Activated CD8-positive, alpha-beta T cell treated with anti-CD3 and anti-CD28 coated beads for 36 hours (primary cell): ENCODE measurements around the gene PDCD5. TPM values are rescaled to one million over a fixed set of nuclear protein-coding genes. Genes with fewer than 3 reads are reported as not detected.

Experiments
- ATAC-seq: fragments of 200-7000 bp; cut with Tn5 transposase; one replicate; pipeline ENCODE4 v1.10.0; 2021; ENCODE audit warnings: mild to moderate bottlenecking, moderate library complexity
- CTCF ChIA-PET: fragments of 350-600 bp; sonication (Branson Sonifier 250); formaldehyde crosslinking; loops from one replicate; lab custom pipeline; 2021; ENCODE audit warnings: antibody characterized with exemption; lab: Charles Lee
- POLR2A ChIA-PET: fragments of 350-600 bp; sonication (Branson Sonifier 250); formaldehyde crosslinking; loops from one replicate; lab custom pipeline; 2021; ENCODE audit warnings: antibody characterized with exemption; lab: Charles Lee
- DNase-seq: peaks from one replicate; pipeline ENCODE4 v3.0.0-alpha.2; 2020
- H3K27ac Mint-ChIP-seq: one replicate; pipeline ENCODE4 v1.8.0; 2021; ENCODE audit warnings: mild to moderate bottlenecking, mixed read lengths
- H3K27me3 Mint-ChIP-seq: one replicate; pipeline ENCODE4 v1.8.0; 2021; ENCODE audit warnings: mixed read lengths
- H3K36me3 Mint-ChIP-seq: one replicate; pipeline ENCODE4 v1.8.0; 2021; ENCODE audit warnings: low read depth, mixed read lengths
- H3K4me1 Mint-ChIP-seq: one replicate; pipeline ENCODE4 v1.8.0; 2021; ENCODE audit warnings: low read depth, mixed read lengths
- H3K4me3 Mint-ChIP-seq: one replicate; pipeline ENCODE4 v1.8.0; 2021; ENCODE audit warnings: mild to moderate bottlenecking, moderate library complexity, mixed read lengths
- H3K9me3 Mint-ChIP-seq: one replicate; pipeline ENCODE4 v1.8.0; 2021; ENCODE audit warnings: mixed read lengths
- intact Hi-C: fragments of 100-400 bp; cut with micrococcal nuclease; formaldehyde crosslinking; loops from one replicate; pipeline ENCODE4 v1.10.0; 2022
- total RNA-seq, 2 experiments: library from RNA; stranded (reverse); gene quantifications; one replicate each; pipeline ENCODE4 v1.2.3, GENCODE V29; 2021
- TF ChIP-seq, protein P1 (sequence below): fragments of 200-600 bp; IDR thresholded peaks from one replicate; pipeline ENCODE4 v1.8.0; 2022; ENCODE audit warnings: antibody characterized with exemption, mild to moderate bottlenecking

Gene PDCD5
- total RNA-seq, 2 experiments from 2014 or later: 221 to 222 TPM

DNA sequence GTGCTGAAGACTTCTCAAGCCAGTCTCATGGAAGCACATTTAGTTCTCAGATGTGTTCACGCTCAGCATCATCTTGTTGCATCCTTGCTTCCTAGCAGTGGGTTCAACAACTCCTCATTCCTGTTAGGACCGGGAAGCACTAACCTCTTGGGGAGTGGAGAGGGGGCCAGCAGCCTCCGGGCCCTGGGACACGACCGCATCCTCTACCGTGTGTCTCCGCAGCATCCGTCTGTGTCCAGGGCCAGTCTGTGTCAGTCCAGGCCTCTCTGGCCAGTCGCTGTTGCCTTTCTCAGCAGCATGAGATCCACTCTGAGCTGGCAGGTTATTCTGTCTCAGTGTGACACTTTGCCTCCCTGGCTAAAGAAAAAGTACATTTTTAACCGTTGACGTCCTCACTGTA is 17.0 kb downstream of the PDCD5 start:
- POLR2A ChIA-PET: no interaction called here
- TF ChIP-seq, protein P1, sequence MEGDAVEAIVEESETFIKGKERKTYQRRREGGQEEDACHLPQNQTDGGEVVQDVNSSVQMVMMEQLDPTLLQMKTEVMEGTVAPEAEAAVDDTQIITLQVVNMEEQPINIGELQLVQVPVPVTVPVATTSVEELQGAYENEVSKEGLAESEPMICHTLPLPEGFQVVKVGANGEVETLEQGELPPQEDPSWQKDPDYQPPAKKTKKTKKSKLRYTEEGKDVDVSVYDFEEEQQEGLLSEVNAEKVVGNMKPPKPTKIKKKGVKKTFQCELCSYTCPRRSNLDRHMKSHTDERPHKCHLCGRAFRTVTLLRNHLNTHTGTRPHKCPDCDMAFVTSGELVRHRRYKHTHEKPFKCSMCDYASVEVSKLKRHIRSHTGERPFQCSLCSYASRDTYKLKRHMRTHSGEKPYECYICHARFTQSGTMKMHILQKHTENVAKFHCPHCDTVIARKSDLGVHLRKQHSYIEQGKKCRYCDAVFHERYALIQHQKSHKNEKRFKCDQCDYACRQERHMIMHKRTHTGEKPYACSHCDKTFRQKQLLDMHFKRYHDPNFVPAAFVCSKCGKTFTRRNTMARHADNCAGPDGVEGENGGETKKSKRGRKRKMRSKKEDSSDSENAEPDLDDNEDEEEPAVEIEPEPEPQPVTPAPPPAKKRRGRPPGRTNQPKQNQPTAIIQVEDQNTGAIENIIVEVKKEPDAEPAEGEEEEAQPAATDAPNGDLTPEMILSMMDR: no peak
- H3K4me3 Mint-ChIP-seq: no peak overlapping the region
- intact Hi-C loops: no loop called here
- H3K4me1 Mint-ChIP-seq: peaks cover 13% of the 10 kb centered on the region
- CTCF ChIA-PET: interaction anchor here (1.5 kb wide), 1 partner anchor 41 kb away, joined by 4 read pairs; no protein-coding TSS in a partner anchor
- no peak for ATAC-seq
- H3K36me3 Mint-ChIP-seq: peaks cover 35% of the 10 kb centered on the region
- H3K27me3 Mint-ChIP-seq: no peaks in the 10 kb centered on the region
- no peak for DNase-seq
- H3K27ac Mint-ChIP-seq: no peak overlapping the region
- H3K9me3 Mint-ChIP-seq: no peaks in the 10 kb centered on the region

DNA sequence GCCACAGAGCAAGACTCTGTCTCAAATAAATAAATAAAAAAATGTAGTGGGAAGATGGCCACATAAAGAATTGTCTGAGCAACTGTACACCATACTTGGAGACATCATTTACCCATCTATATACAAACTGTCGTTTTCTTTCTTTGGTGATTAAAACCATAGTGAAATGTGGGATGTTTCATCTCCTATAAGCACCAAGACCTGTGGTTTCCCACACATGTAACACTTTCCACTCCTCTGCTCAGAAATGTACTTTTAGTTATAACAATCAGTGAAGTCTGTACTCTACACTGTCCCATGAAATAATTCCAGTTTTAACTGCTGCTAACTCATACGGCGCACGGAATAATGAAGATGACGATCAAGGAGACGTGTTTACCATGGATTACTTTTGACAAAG is 18.3 kb downstream of the PDCD5 start:
- intact Hi-C loops: no loop called here
- Mint-ChIP-seq H3K4me1 (peaks cover 13% of the 10 kb centered on the region), H3K36me3 (peaks cover 31% of the 10 kb centered on the region), H3K4me3 (no peak overlapping the region), H3K9me3 (no peaks in the 10 kb centered on the region), H3K27ac (peak overlapping the region; percentile 75), H3K27me3 (no peaks in the 10 kb centered on the region)
- CTCF ChIA-PET: interaction anchor here (0.7 to 1.6 kb wide), 6 partner anchors 7 to 190 kb away, joined by 3 to 10 read pairs (median 4); no protein-coding TSS in a partner anchor
- POLR2A ChIA-PET: no interaction called here
- TF ChIP-seq, protein P1: no peak
- ATAC-seq (peak; percentile 70), DNase-seq (peak; percentile 13)

DNA sequence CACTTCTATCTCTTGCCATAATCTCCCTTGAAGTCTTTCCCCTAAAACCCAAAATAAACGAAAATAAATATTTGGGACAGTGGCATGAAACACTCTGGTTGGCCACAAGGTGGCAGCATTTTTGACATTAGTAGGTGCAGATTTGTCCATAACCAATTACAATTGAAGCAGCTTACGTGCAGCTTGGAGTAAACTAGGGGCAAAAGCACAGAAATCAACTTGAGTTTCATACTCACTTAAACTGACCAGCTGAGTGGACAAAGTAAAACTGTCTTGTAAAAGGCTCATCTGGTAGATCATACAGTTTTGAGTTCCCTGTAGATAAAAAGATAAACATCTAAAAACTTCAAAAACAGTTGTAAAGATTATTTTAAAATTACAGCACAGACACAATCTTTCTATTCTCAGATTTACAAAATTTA is 18.8 kb downstream of the PDCD5 start:
- H3K36me3 Mint-ChIP-seq: peaks cover 33% of the 10 kb centered on the region
- intact Hi-C loops: no loop called here
- no peaks in the 10 kb centered on the region for H3K9me3 Mint-ChIP-seq

DNA sequence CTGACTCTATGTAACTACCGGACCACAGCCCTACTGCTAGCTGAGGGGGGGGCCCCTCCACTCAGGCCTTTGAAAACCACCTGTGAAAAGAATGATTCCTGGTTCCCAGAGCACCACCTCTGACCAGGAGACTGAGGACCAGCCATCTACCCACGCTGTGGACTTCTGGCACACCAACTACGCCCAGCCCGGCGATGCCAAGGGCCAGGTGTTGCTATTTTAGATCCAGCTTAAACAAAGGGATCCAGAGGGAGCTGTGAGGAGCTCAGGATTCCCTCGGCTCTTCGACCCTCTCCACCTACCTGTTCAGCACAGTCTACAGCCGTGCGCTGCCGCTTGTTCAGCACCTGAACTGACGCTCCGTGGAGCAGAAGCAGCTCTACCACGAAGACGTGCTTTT is 23.0 kb downstream of the PDCD5 start:
- Mint-ChIP-seq H3K9me3 (no peaks in the 10 kb centered on the region), H3K4me1 (peaks cover 7% of the 10 kb centered on the region), H3K27me3 (no peaks in the 10 kb centered on the region), H3K4me3 (no peak overlapping the region), H3K27ac (no peak overlapping the region), H3K36me3 (peaks cover 24% of the 10 kb centered on the region)
- ChIA-PET POLR2A (no interaction called here), CTCF (no interaction called here)
- ATAC-seq: no peak
- TF ChIP-seq, protein P1: no peak
- no peak for DNase-seq
- intact Hi-C loops: no loop called here

More for the DNA sequence above, 18.8 kb downstream of the PDCD5 start:
- Mint-ChIP-seq H3K4me1 (peaks cover 13% of the 10 kb centered on the region), H3K27me3 (no peaks in the 10 kb centered on the region), H3K27ac (peak overlapping the region; percentile 75), H3K4me3 (no peak overlapping the region)
- DNase-seq (peak; percentile 52), ATAC-seq (peak; percentile 65)
- ChIA-PET POLR2A (no interaction called here), CTCF (interaction anchor here (0.6 to 1.6 kb wide), 15 partner anchors 13 to 496 kb away, joined by 3 to 10 read pairs (median 3); no protein-coding TSS in a partner anchor)
- TF ChIP-seq, protein P1: peak; percentile 78

DNA sequence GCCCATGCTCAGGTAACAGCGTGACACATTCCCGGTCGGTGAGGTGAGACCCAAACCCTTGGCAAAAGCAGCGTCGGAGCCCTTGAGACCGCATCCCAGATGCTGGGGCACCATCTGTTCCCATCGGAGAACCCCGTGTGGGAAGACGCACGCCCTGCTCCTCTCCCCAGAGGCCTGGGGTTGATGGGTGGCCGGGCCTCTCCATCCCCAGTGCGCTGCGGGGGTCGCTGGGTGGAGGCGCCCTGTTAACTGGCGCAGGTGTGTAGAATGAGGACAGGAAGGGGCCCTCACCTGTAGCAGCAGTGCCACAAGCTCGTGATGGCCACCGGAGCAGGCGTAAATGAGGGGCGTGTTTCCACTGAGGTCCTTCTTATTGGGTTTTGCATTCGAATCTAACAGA is 24.6 kb downstream of the PDCD5 start:
- Mint-ChIP-seq H3K27ac (no peak overlapping the region), H3K36me3 (peaks cover 23% of the 10 kb centered on the region), H3K9me3 (no peaks in the 10 kb centered on the region), H3K4me1 (no peaks in the 10 kb centered on the region), H3K4me3 (no peak overlapping the region), H3K27me3 (no peaks in the 10 kb centered on the region)
- ChIA-PET POLR2A (interaction anchor here (0.7 kb wide), 1 partner anchor 8 kb away, joined by 4 read pairs; no protein-coding TSS in a partner anchor), CTCF (no interaction called here)
- DNase-seq (no peak), ATAC-seq (no peak)
- intact Hi-C loops: no loop called here
- TF ChIP-seq, protein P1: no peak
